DND-41 (cell line): ENCODE measurements around the gene FLNB.

Experiments used
- ATAC-seq: fragments of 200-7000 bp; cut with Tn5 transposase; 3 replicates; pipeline ENCODE4 v1.9.1; 2021; ENCODE audit warnings: low read depth; ENCODE audit not compliant: insufficient read depth
- DNase-seq: peaks from one replicate; pipeline ENCODE4 v3.0.0-alpha.2; 2020
- H2AFZ ChIP-seq: 2 replicates; pipeline ENCODE4 v1.6.0; 2012; ENCODE audit warnings: low read depth, low read length
- H3K27ac ChIP-seq: 2 replicates; pipeline ENCODE4 v1.5.1; 2012; ENCODE audit warnings: low read length, inconsistent platforms
- H3K27me3 ChIP-seq: fragments of 200-600 bp; sonication (generic); 2 replicates; pipeline ENCODE4 v1.6.0; 2012; ENCODE audit warnings: low read length, mild to moderate bottlenecking, inconsistent platforms; ENCODE audit not compliant: insufficient read depth, poor library complexity
- H3K36me3 ChIP-seq: 2 replicates; pipeline ENCODE4 v1.5.1; 2012; ENCODE audit warnings: low read length, inconsistent platforms; ENCODE audit not compliant: insufficient read depth
- H3K4me1 ChIP-seq: 2 replicates; pipeline ENCODE4 v1.5.1; 2012; ENCODE audit warnings: mild to moderate bottlenecking, low read length; ENCODE audit not compliant: insufficient read depth
- H3K4me2 ChIP-seq: 2 replicates; pipeline ENCODE4 v1.6.0; 2012; ENCODE audit warnings: mild to moderate bottlenecking, moderate library complexity, low read length, inconsistent platforms; ENCODE audit not compliant: insufficient read depth
- H3K4me3 ChIP-seq, 2 experiments: fragments of 200-600 bp in 1 of 2; shearing (Covaris generic) in 1 of 2; 2 replicates each; pipeline ENCODE4 v1.5.1; 2012 to 2016; ENCODE audit warnings: inconsistent platforms in 2 of 2, low read length in 2 of 2, mild to moderate bottlenecking in 2 of 2, low read depth in 1 of 2, moderate library complexity in 1 of 2
- H3K79me2 ChIP-seq: 2 replicates; pipeline ENCODE4 v1.6.0; 2012; ENCODE audit warnings: low read length, inconsistent platforms; ENCODE audit not compliant: insufficient read depth
- H3K9ac ChIP-seq: 2 replicates; pipeline ENCODE4 v1.6.0; 2012; ENCODE audit warnings: low read depth, mild to moderate bottlenecking, inconsistent platforms, low read length, moderate library complexity
- H3K9me3 ChIP-seq: 2 replicates; pipeline ENCODE4 v1.5.1; 2012; ENCODE audit warnings: low read length, moderate library complexity, mild to moderate bottlenecking, inconsistent platforms; ENCODE audit not compliant: insufficient read depth, severe bottlenecking
- H4K20me1 ChIP-seq: 2 replicates; pipeline ENCODE4 v1.6.0; 2012; ENCODE audit warnings: low read length; ENCODE audit not compliant: insufficient read depth
- CTCF ChIP-seq: IDR thresholded peaks from 2 replicates; pipeline ENCODE4 v1.5.1; 2012; ENCODE audit warnings: borderline replicate concordance, low read length, moderate library complexity, mild to moderate bottlenecking; ENCODE audit not compliant: poor library complexity, severe bottlenecking; ENCODE audit errors: extremely low read depth
- EZH2 ChIP-seq: IDR thresholded peaks from 3 replicates; pipeline ENCODE4 v1.6.1; 2012; ENCODE audit warnings: borderline replicate concordance, low read depth, mild to moderate bottlenecking, moderate library complexity, low read length, inconsistent platforms; ENCODE audit not compliant: severe bottlenecking

Gene FLNB

GRCh38 chr3:58074997-58075396 is 66.8 kb downstream of the FLNB start:
- H4K20me1 ChIP-seq: peaks cover 7% of the 10 kb centered on the region; the same call in 1 of the 2 replicates
- peak overlapping the region; percentile 50 for H3K4me2 ChIP-seq
- H3K27ac ChIP-seq: peak overlapping the region; percentile 64
- H3K79me2 ChIP-seq: peaks cover 46% of the 10 kb centered on the region
- ATAC-seq (peak; percentile 85), DNase-seq (peak; percentile 73)
- no peaks in the 10 kb centered on the region for H3K27me3 ChIP-seq
- H3K4me1 ChIP-seq: peaks cover 41% of the 10 kb centered on the region
- H3K36me3 ChIP-seq: peaks cover 32% of the 10 kb centered on the region
- TF ChIP-seq CTCF (no peak), EZH2 (no peak)
- H3K9ac ChIP-seq: peak overlapping the region; percentile 11; the same call in 1 of the 2 replicates
- peak overlapping the region in 1 of 2 experiments; percentile 11; a peak in 1 of 4 replicates for H3K4me3 ChIP-seq
- no peaks in the 10 kb centered on the region for H3K9me3 ChIP-seq
- no peak overlapping the region for H2AFZ ChIP-seq

GRCh38 chr3:58077596-58078285 is 69.5 kb downstream of the FLNB start:
- Histone ChIP-seq H3K27ac (no peak overlapping the region), H3K4me3 (no peak overlapping the region), H2AFZ (no peak overlapping the region), H3K9me3 (no peaks in the 10 kb centered on the region), H3K4me2 (no peak overlapping the region), H3K9ac (no peak overlapping the region), H3K4me1 (peaks cover 57% of the 10 kb centered on the region), H3K27me3 (no peaks in the 10 kb centered on the region), H4K20me1 (peaks cover 7% of the 10 kb centered on the region; the same call in 1 of the 2 replicates), H3K79me2 (peaks cover 26% of the 10 kb centered on the region), H3K36me3 (peaks cover 45% of the 10 kb centered on the region)
- ATAC-seq: no peak
- DNase-seq: no peak
- no peak for TF ChIP-seq CTCF
- no peak for TF ChIP-seq EZH2

- H3K4me2 ChIP-seq: no peak overlapping the region
- H3K4me1 ChIP-seq: peaks cover 55% of the 10 kb centered on the region
- no peak for ATAC-seq
- no peaks in the 10 kb centered on the region for H3K9me3 ChIP-seq
- DNase-seq: no peak
- H3K79me2 ChIP-seq: peaks cover 22% of the 10 kb centered on the region
- no peak overlapping the region for H3K9ac ChIP-seq
- H3K36me3 ChIP-seq: peaks cover 46% of the 10 kb centered on the region
- H3K27ac ChIP-seq: no peak overlapping the region
- no peaks in the 10 kb centered on the region for H3K27me3 ChIP-seq
- H4K20me1 ChIP-seq: peaks cover 7% of the 10 kb centered on the region; the same call in 1 of the 2 replicates
- TF ChIP-seq EZH2 (no peak), CTCF (no peak)
- no peak overlapping the region for H2AFZ ChIP-seq
- no peak overlapping the region for H3K4me3 ChIP-seq
These were observed 70.4 kb downstream of the FLNB start for GRCh38 chr3:58078610-58079009.
